ENCODE data around the gene COPS3. TPM values are rescaled to one million over a fixed set of nuclear protein-coding genes. Genes with fewer than 3 reads are reported as not detected.

Gene COPS3
- total and polyA plus RNA-seq, 2 of the 8 experiments (the other 6 are each of a cell fraction or from before 2014, with no cell fraction given): 82.9 to 110 TPM

DNA sequence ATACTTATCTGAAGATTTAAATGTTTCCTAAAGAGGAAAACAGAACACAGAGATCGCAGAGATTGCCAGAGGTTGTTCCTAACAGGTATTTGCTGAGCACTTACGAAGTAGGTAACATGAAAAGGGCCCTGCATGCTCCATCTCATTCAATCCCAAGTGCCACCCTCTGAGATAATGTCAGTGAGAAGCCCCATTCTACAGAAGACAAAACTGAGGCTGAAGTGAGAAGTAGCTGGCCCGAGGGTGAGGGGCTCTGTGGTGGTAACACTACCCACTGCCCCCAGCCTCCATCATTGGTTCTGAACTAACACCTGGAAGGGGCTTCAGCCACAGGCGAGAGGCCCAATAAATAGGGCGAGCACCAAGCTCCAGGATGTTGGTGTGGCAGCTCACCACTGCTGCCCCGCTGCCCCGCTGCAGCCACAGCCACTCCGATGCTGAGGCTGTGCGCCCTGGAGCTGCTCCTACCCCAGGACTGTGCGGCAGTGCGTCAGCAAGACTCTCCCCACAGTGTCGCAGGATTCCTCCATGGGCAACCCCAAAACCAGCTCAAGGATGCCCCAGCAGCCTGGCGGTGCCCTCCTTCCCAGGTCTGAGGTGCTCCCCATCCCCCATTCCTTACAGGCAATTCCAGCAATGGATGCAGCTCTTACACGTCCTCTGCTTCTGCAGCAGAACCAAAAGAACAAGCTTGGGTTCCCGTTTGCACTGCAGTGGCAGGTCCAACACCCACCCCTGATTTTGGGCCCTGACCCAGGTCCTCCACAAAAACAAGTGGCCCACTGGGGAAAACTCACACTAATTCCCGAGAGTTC is 54.4 kb downstream of the COPS3 start:
- no peaks in the 10 kb centered on the region for H3K9me3 ChIP-seq (ENCODE audit: insufficient read depth in 2 of 2, low read depth in 1 of 2, low read length in 1 of 2)
- H2BK20ac ChIP-seq (ENCODE audit: low read length): no peak overlapping the region
- H2BK15ac ChIP-seq (ENCODE audit: low read length): no peak overlapping the region
- H3K14ac ChIP-seq (ENCODE audit: insufficient read length): no peak overlapping the region
- no peak overlapping the region for H2BK120ac ChIP-seq (replicated peaks; ENCODE audit: low read depth, low read length)
- H3K4ac ChIP-seq (replicated peaks; ENCODE audit: insufficient read length, low read depth, low read length): no peak overlapping the region
- ChIA-PET CTCF (ENCODE audit: partially characterized antibody) (interaction anchor here (1.7 kb wide), 1 partner anchor 86 kb away, joined by 5 read pairs; no protein-coding TSS in a partner anchor), POLR2A (ENCODE audit: partially characterized antibody) (interaction anchor here (0.5 to 1.7 kb wide), 4 partner anchors 9 to 54 kb away, joined by 3 to 4 read pairs (median 4); no protein-coding TSS in a partner anchor)
- no peaks in the 10 kb centered on the region; a peak in 1 of 4 replicates for H3K79me2 ChIP-seq (ENCODE audit: control insufficient read depth in 1 of 2, insufficient read depth in 2 of 2, low read length in 2 of 2)
- no peak overlapping the region for H2BK12ac ChIP-seq (ENCODE audit: low read depth, low read length)
- H3K27me3 ChIP-seq (replicated peaks in 1 of 4; ENCODE audit: control insufficient read depth in 3 of 4, extremely low read depth in 1 of 4, insufficient read depth in 3 of 4, low read length in 3 of 4): no peaks in the 10 kb centered on the region; a peak in 1 of 7 replicates
- H3K79me1 ChIP-seq (ENCODE audit: low read depth, low read length): no peaks in the 10 kb centered on the region; the same call in 1 of the 2 replicates
- no peak overlapping the region for H3K4me2 ChIP-seq (ENCODE audit: insufficient read depth in 1 of 2, low read depth in 2 of 2, low read length in 2 of 2)
- no peak overlapping the region for H2AK5ac ChIP-seq (ENCODE audit: low read depth, low read length)
- peaks cover 9 to 10% of the 10 kb centered on the region in 2 experiments for H4K20me1 ChIP-seq (replicated peaks in 1 of 2; ENCODE audit: control insufficient read depth in 1 of 2, insufficient read depth in 2 of 2, low read length in 2 of 2)
- WGBS, 2 experiments (ENCODE audit: extremely low coverage in 1 of 2, insufficient coverage in 1 of 2, insufficient read length in 1 of 2, insufficient replicate concordance in 2 of 2, low coverage in 1 of 2, low lambda C conversion rate in 2 of 2, missing lambda C conversion rate in 1 of 2): 95% methylated on average over 16 of the region's 16 CpGs; no CpG with 5 or more reads in 1 of the 2 experiments
- H3K56ac ChIP-seq (replicated peaks; ENCODE audit: insufficient read length, low read depth, low read length): no peak overlapping the region
- H3K18ac ChIP-seq (ENCODE audit: extremely low read depth, low read length): no peak overlapping the region
- H4K8ac ChIP-seq (ENCODE audit: extremely low read depth, insufficient read depth, low read length): no peak overlapping the region; the same call in 1 of the 2 replicates
- H3K23me2 ChIP-seq (ENCODE audit: low read depth, low read length): no peaks in the 10 kb centered on the region
- no peak overlapping the region for H3K27ac ChIP-seq (ENCODE audit: low read depth, low read length)
- no peak overlapping the region for H3K23ac ChIP-seq (ENCODE audit: insufficient read length)
- no peak overlapping the region for H4K91ac ChIP-seq (replicated peaks; ENCODE audit: insufficient read length, low read length)
- no peaks in the 10 kb centered on the region for H3K4me1 ChIP-seq (replicated peaks in 1 of 4; ENCODE audit: control insufficient read depth in 3 of 4, insufficient read depth in 4 of 4, low read length in 3 of 4)
- DNase-seq (ENCODE audit: low read depth in 1 of 2, low spot score in 2 of 2) (no peak), FAIRE-seq (no peak)
- no peak overlapping the region for H2AFZ ChIP-seq (ENCODE audit: low read length)
- H3K4me3 ChIP-seq (ENCODE audit: extremely low read depth in 1 of 4, insufficient read depth in 2 of 4, low read depth in 3 of 4, low read length in 4 of 4): no peak overlapping the region
- H2BK5ac ChIP-seq (ENCODE audit: low read depth, low read length): no peak overlapping the region
- no peak overlapping the region for H4K5ac ChIP-seq (ENCODE audit: insufficient read length, low read depth, low read length)
- no peak overlapping the region for H3K9ac ChIP-seq (replicated peaks in 1 of 4; ENCODE audit: extremely low read depth in 1 of 4, low read depth in 3 of 4, low read length in 3 of 4)
- H3K36me3 ChIP-seq (ENCODE audit: control insufficient read depth in 2 of 4, insufficient read depth in 4 of 4, low read length in 3 of 4): peaks cover 18 to 90% (median 67%) of the 10 kb centered on the region in 4 experiments; a peak in 7 of 8 replicates
- no peak for TF ChIP-seq CBX5 (IDR thresholded peaks at IDR 0.05; ENCODE audit: low read depth, low read length)
- no peak for TF ChIP-seq TEAD4 (IDR thresholded peaks at IDR 0.05; ENCODE audit: low read depth, low read length)
- TF ChIP-seq HDAC2 (IDR thresholded peaks at IDR 0.05; ENCODE audit: borderline replicate concordance in 1 of 2, low read depth in 2 of 2, low read length in 2 of 2): no peak
- TF ChIP-seq, protein P1, sequence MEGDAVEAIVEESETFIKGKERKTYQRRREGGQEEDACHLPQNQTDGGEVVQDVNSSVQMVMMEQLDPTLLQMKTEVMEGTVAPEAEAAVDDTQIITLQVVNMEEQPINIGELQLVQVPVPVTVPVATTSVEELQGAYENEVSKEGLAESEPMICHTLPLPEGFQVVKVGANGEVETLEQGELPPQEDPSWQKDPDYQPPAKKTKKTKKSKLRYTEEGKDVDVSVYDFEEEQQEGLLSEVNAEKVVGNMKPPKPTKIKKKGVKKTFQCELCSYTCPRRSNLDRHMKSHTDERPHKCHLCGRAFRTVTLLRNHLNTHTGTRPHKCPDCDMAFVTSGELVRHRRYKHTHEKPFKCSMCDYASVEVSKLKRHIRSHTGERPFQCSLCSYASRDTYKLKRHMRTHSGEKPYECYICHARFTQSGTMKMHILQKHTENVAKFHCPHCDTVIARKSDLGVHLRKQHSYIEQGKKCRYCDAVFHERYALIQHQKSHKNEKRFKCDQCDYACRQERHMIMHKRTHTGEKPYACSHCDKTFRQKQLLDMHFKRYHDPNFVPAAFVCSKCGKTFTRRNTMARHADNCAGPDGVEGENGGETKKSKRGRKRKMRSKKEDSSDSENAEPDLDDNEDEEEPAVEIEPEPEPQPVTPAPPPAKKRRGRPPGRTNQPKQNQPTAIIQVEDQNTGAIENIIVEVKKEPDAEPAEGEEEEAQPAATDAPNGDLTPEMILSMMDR (IDR thresholded peaks at IDR 0.05; ENCODE audit: control extremely low read depth in 1 of 3, insufficient read depth in 1 of 3, low read depth in 1 of 3, low read length in 3 of 3): no peak
